Uterus (tissue), 4 donors: Measurements from ENCODE around the gene RNASE8. TPM values are rescaled to one million over a fixed set of nuclear protein-coding genes. Genes with fewer than 3 reads are reported as not detected.

Experiments
- DNase-seq, 2 donors: peaks; one replicate each; pipeline ENCODE4 v3.0.0-alpha.2; 2019 to 2020
- H3K27ac ChIP-seq, 2 donors: fragments of 200-600 bp; sonication (generic); 1 replicate in 1 of 2; 2 replicates in 1 of 2; pipeline ENCODE4 v1.5.1; 2016 to 2018
- H3K27me3 ChIP-seq, 2 donors: fragments of 200-600 bp; sonication (generic); one replicate each; pipeline ENCODE4 v1.5.1; 2018 to 2019; ENCODE audit warnings: control low read depth in 1 of 2
- H3K36me3 ChIP-seq, 2 donors: fragments of 200-600 bp; sonication (generic); one replicate each; pipeline ENCODE4 v1.5.1; 2019; ENCODE audit warnings: control low read depth in 1 of 2
- H3K4me1 ChIP-seq, 2 donors: fragments of 200-600 bp; sonication (generic); one replicate each; pipeline ENCODE4 v1.5.1; 2018 to 2019; ENCODE audit warnings: control low read depth in 1 of 2
- H3K4me3 ChIP-seq, 2 donors: fragments of 200-600 bp; sonication (generic); 1 replicate in 1 of 2; 2 replicates in 1 of 2; pipeline ENCODE4 v1.5.1; 2018 to 2019; ENCODE audit warnings: mild to moderate bottlenecking in 1 of 2
- H3K9me3 ChIP-seq, 2 donors: fragments of 200-600 bp; sonication (generic); one replicate each; pipeline ENCODE4 v1.5.1; 2019; ENCODE audit warnings: control low read depth in 1 of 2
- POLR2A ChIP-seq, 2 donors: fragments of 450-650 bp; IDR thresholded peaks; one replicate each; pipeline ENCODE4 v1.6.1; 2016; ENCODE audit warnings: antibody characterized with exemption in 2 of 2, mild to moderate bottlenecking in 1 of 2, moderate library complexity in 1 of 2
- intact Hi-C: fragments of 100-400 bp; cut with DNase I; formaldehyde crosslinking; loops from one replicate; pipeline ENCODE4 v1.15.1; 2023; ENCODE audit warnings: low total_unique reads
- total RNA-seq, 4 donors: library from RNA; depleted of rRNA in 3 of 4; stranded (reverse); fragments of >200 nt in 3 of 4; gene quantifications; one replicate each; pipeline versions ENCODE4 v1.1.0 to v1.2.4, GENCODE V29; 2014 to 2023
- TF ChIP-seq, protein P1 (sequence below), 4 experiments: fragments of 200-600 bp in 2 of 4; fragments of 450-650 bp in 2 of 4; sonication (generic) in 2 of 4; IDR thresholded peaks; one replicate each; pipeline ENCODE4 v1.5.1; 2016 to 2019; ENCODE audit warnings: antibody characterized with exemption in 4 of 4, mild to moderate bottlenecking in 2 of 4, moderate library complexity in 1 of 4
- donor health status: DM: yes; HTN: yes; CAD: no.

The RNASE8 gene
- total RNA-seq, 4 donors from 2014 or later = not detected

DNA sequence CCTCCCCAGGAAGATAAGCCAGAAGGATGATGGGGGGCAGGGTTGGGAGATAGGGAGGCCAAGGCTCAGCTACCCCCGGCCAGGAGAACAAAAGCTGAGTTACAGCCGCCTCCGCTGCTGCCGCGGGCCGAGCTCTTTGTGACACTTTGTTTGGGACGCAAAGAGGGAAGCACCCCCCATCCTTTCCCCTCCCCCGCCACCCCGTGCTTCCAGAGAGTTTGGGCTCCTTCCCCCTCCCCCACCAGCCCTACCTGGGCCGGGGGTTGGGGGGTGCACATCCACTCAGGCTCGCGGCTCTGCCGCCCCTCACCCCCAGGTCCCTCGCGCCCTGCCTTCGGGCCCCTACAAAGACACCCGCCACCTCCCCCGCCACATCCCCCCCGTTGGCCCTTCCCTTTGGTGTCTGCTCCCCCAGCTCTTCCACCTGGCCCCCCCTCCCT is 40.0 kb downstream of the RNASE8 start:
- H3K27ac ChIP-seq = peak overlapping the region; percentile 97
- DNase-seq = peak in 1 of 2 donors; percentile 41
- no peaks in the 10 kb centered on the region for H3K36me3 ChIP-seq
- no peak for TF ChIP-seq POLR2A (IDR thresholded peaks at IDR 0.05)
- TF ChIP-seq, protein P1, sequence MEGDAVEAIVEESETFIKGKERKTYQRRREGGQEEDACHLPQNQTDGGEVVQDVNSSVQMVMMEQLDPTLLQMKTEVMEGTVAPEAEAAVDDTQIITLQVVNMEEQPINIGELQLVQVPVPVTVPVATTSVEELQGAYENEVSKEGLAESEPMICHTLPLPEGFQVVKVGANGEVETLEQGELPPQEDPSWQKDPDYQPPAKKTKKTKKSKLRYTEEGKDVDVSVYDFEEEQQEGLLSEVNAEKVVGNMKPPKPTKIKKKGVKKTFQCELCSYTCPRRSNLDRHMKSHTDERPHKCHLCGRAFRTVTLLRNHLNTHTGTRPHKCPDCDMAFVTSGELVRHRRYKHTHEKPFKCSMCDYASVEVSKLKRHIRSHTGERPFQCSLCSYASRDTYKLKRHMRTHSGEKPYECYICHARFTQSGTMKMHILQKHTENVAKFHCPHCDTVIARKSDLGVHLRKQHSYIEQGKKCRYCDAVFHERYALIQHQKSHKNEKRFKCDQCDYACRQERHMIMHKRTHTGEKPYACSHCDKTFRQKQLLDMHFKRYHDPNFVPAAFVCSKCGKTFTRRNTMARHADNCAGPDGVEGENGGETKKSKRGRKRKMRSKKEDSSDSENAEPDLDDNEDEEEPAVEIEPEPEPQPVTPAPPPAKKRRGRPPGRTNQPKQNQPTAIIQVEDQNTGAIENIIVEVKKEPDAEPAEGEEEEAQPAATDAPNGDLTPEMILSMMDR (IDR thresholded peaks at IDR 0.05) = no peak
- H3K4me1 ChIP-seq = peaks cover 6 to 8% of the 10 kb centered on the region in 2 donors
- no peaks in the 10 kb centered on the region for H3K27me3 ChIP-seq
- H3K4me3 ChIP-seq = peak overlapping the region; percentile 39 to 54
- intact Hi-C loops = no loop called here
- H3K9me3 ChIP-seq = no peaks in the 10 kb centered on the region

DNA sequence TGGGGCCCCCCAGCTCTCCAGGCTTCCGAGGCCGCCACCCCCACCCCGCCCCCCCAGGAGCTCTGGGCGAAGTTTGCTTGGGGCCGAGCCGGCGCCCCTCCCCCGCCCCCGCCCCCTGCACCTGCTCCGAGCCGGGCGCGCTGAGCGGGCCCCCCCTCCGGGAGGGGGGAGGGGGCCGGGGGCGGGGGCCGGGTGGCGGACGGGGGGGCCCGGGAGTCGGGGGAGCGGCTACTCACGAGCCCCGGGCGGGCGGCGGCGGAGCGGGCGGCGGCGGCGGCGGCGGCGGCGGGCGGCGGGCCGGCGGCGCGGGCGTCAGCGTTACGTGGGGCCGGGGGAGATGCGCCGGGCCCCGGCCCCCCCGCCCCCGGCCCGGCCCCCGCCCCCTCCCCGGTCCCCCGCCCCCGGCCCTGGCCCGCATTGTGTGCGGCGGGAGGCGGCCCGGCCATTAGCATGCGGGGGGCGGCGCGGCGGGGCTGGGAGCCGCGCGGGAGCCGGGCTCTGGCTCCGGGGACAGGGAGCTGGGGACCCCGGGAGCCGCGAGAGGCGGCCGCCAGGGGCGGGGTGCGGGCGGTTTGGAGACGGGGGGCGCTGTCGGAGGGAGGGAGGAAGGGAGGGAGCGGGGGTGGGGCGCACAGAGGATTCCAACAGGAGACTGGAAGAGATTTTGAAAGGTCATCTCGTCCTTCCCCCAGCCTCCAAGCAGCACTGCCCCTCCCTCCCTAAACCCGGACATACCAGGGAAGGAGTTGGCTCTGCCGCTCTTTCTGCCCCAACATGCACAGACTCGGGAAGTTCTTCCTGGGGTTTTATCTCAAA is 40.7 kb downstream of the RNASE8 start, which contains the start of gene ZNF219:
TSS of gene ZNF219 (minus strand) at position 580 of the 816 bp plus-strand sequence. CDS start 5,064 bp downstream, outside the sequence.
- Histone ChIP-seq H3K27me3 (no peaks in the 10 kb centered on the region), H3K4me1 (peaks cover 6 to 12% of the 10 kb centered on the region in 2 donors), H3K9me3 (no peaks in the 10 kb centered on the region), H3K4me3 (peak within 1 kb of the TSS; percentile 61 to 77), H3K36me3 (no peaks in the 10 kb centered on the region), H3K27ac (peak within 1 kb of the TSS; percentile 97)
- TF ChIP-seq, protein P1 (IDR thresholded peaks at IDR 0.05) = peak in 1 of 4 experiments; percentile 16
- TF ChIP-seq POLR2A (IDR thresholded peaks at IDR 0.05) = no peak
- intact Hi-C loops = no loop called here
- peak; percentile 66 to 75 for DNase-seq

DNA sequence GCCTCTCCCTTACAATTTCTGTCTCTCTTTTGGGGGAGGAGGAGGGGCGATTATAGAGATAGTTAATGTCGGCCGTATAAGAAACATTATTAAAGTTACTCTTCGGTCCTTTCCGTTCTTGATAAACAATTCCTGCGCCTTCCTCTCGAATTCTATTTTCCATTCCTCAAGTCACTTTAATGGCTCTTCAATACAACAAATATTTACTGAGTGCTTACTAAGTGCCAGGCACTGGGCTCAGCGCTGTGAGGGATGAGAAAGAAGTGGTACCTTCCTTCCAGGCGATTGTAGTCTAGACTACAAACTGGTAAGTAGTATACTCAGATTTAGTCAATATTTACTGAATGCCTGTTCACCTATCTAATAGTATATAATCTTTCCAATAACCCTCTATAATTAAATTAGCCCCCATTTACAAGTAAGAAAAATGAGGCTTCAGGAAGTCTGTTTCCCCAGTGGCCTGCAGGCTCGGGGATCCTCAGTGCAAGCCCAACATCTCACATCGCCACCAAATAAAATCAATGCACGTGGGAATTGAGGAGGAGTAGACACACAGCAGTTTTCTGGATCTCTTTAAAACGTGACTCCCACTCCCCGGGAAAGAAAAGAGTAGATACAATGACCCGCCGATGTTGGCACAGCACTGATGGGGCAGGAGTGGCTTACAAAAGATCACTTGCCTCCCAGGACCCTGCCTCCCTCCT is 41.4 kb downstream of the RNASE8 start:
- Histone ChIP-seq H3K9me3 (no peaks in the 10 kb centered on the region), H3K27me3 (no peaks in the 10 kb centered on the region), H3K4me1 (peaks cover 6 to 12% of the 10 kb centered on the region in 2 donors), H3K36me3 (no peaks in the 10 kb centered on the region), H3K27ac (peak overlapping the region; percentile 97), H3K4me3 (peak overlapping the region; percentile 61 to 77)
- no peak for DNase-seq
- intact Hi-C loops = no loop called here
- TF ChIP-seq, protein P1 (IDR thresholded peaks at IDR 0.05) = no peak
- TF ChIP-seq POLR2A (IDR thresholded peaks at IDR 0.05) = no peak

DNA sequence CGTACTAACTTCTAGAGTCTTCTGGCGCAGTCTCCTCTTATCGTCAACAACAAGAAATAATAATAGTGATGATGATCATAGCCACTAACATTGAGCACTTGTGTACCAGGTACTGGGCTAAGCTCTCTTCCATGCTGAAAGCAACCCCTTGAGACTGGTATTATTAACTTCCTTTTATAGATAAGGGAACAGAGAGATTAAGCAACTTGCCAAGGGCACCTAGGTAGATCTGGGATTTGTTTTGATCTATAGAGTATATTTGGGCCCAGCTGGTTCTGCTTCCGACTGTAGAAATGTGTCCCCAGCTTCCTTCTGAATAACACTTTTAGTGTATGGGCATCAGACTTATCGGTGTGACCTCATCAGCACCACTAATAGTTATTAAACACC is 42.0 kb downstream of the RNASE8 start:
- Histone ChIP-seq H3K36me3 (no peaks in the 10 kb centered on the region), H3K27ac (peak overlapping the region; percentile 97), H3K4me1 (peaks cover 6 to 12% of the 10 kb centered on the region in 2 donors), H3K4me3 (no peak overlapping the region), H3K27me3 (no peaks in the 10 kb centered on the region), H3K9me3 (no peaks in the 10 kb centered on the region)
- intact Hi-C loops = no loop called here
- no peak for TF ChIP-seq POLR2A (IDR thresholded peaks at IDR 0.05)
- TF ChIP-seq, protein P1 (IDR thresholded peaks at IDR 0.05) = no peak
- DNase-seq = no peak
